Right renal pelvis (tissue), 4 donors: ENCODE data around the gene NFAT5. TPM values are rescaled to one million over a fixed set of nuclear protein-coding genes. Genes with fewer than 3 reads are reported as not detected.
"Not testable (repeated sequence)": the region's sequence is repeated elsewhere in the genome, so short reads cannot be mapped to it uniquely, and the experiment has no call there.

Source experiments
- DNase-seq, 4 donors: peaks; one replicate each; pipeline ENCODE4 v3.0.0-alpha.2; 2013; ENCODE audit warnings: low read depth in 4 of 4, low spot score in 3 of 4, missing footprints in 1 of 4
- polyA plus RNA-seq, 4 donors: library from polyadenylated mRNA; unstranded; fragments of 120-200 nt; gene quantifications; one replicate each; pipeline ENCODE4 v1.2.1, GENCODE V29; 2013; ENCODE audit not compliant: insufficient read length in 4 of 4

NFAT5 gene
- polyA plus RNA-seq, 4 donors, result 34.1 to 51.8 (median 39.3) TPM

GRCh38 chr16:69626256-69626655 lies 60.5 kb downstream of the NFAT5 start:
- no peak for DNase-seq

- DNase-seq, result no peak
Measured at GRCh38 chr16:69632828-69633227, 67.1 kb downstream of the NFAT5 start.

- DNase-seq, result no peak
Measured at GRCh38 chr16:69633375-69633774, 67.6 kb downstream of the NFAT5 start.

GRCh38 chr16:69636563-69637146 lies 70.9 kb downstream of the NFAT5 start:
- DNase-seq, result not testable (repeated sequence)

GRCh38 chr16:69637206-69637865 lies 71.6 kb downstream of the NFAT5 start:
- DNase-seq, result not testable (repeated sequence)

- not testable (repeated sequence) for DNase-seq
Measured at GRCh38 chr16:69643997-69644396, 78.2 kb downstream of the NFAT5 start.

GRCh38 chr16:69644790-69645189 lies 79.0 kb downstream of the NFAT5 start:
- DNase-seq, result no peak

- DNase-seq, result no peak
Measured at GRCh38 chr16:69647020-69647419, 81.3 kb downstream of the NFAT5 start.

GRCh38 chr16:69651217-69651616 lies 85.5 kb downstream of the NFAT5 start:
- DNase-seq, result no peak

GRCh38 chr16:69654280-69654931 lies 88.6 kb downstream of the NFAT5 start:
- no peak for DNase-seq

- DNase-seq, result no peak
Measured at GRCh38 chr16:69660166-69660565, 94.4 kb downstream of the NFAT5 start.

GRCh38 chr16:69662901-69663300 lies 97.1 kb downstream of the NFAT5 start:
- no peak for DNase-seq

GRCh38 chr16:69663846-69664245 lies 98.1 kb downstream of the NFAT5 start:
- no peak for DNase-seq

- DNase-seq, result no peak
Measured at GRCh38 chr16:69669577-69669976, 103.8 kb downstream of the NFAT5 start.

GRCh38 chr16:69672315-69672997 lies 106.7 kb downstream of the NFAT5 start:
- DNase-seq, result no peak

GRCh38 chr16:69672998-69673713 lies 107.4 kb downstream of the NFAT5 start:
- DNase-seq, result no peak

GRCh38 chr16:69680358-69680757 lies 114.6 kb downstream of the NFAT5 start:
- DNase-seq, result no peak

GRCh38 chr16:69688589-69688988 lies 122.8 kb downstream of the NFAT5 start:
- DNase-seq, result no peak

GRCh38 chr16:69691980-69692911 lies 126.5 kb downstream of the NFAT5 start:
- no peak for DNase-seq

- DNase-seq, result no peak
Measured at GRCh38 chr16:69693916-69694315, 128.2 kb downstream of the NFAT5 start.
